SKM-1 (cell line): ENCODE results near the gene SIX4.

Source experiments
- DNase-seq: peaks from one replicate; lab custom pipeline; 2025; ENCODE audit not compliant: unreplicated experiment; lab: John Stamatoyannopoulos, UW

SIX4 gene

DNA sequence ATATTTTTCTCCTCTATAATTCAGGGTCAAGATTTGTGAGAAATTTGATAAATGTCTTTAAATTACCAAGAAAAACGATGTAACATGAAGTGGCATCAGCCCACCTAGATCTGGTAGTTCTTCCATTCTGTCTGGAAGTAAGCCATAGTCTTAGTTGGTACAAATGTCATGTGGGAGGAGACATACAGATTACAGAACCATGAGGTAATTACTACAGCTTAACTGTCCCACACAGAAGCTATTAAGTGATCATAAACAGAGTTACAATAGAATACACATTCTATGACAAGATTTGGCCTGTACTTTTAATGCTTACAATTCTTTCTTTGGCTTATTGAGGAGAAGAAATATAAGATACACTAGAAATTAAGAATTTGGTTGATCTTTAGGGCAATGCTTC is 61.2 kb downstream of the SIX4 start:
- no peak for DNase-seq

DNA sequence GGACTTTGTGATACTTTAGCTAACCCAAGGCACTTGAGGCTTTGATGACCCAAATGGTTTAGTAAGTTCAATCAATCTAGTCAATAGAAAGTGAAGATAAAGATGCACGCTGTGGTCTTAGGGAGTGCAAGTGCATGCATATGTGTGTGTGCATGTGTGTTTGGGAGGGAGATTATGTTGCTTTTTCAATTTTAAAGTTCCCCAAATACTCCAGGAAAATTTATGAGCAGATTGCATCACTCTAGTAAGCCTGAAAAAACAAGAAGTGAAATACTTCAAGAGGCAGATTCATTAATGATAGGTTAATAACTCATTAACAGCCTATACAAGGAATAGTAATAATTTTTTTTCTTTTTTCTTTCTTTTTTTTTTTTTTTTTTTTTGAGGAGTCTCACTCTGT is 62.4 kb downstream of the SIX4 start:
- DNase-seq, result no peak
